Caco-2 (cell line): Measurements from ENCODE around the gene TAF1B. TPM values are rescaled to one million over a fixed set of nuclear protein-coding genes. Genes with fewer than 3 reads are reported as not detected.

Source experiments
- BruUV-seq: library from RNA; stranded (reverse); fragments of 400-500 nt; replicated peaks from 2 replicates; lab custom pipeline; 2021; lab: Mats Ljungman, UMichigan
- CTCF ChIA-PET: fragments of 300-600 bp; sonication (Branson Sonifier 250); formaldehyde crosslinking; loops from one replicate; lab custom pipeline; 2022; ENCODE audit warnings: antibody characterized with exemption; lab: Charles Lee
- POLR2A ChIA-PET: fragments of 300-600 bp; sonication (Branson Sonifier 250); formaldehyde crosslinking; loops from one replicate; lab custom pipeline; 2022; ENCODE audit warnings: antibody characterized with exemption; lab: Charles Lee
- DNase-seq, 2 experiments: peaks; one replicate each; pipeline versions ENCODE4 v3.0.0 to v3.0.0-alpha.2; 2020 to 2022
- H3K27me3 ChIP-seq: replicated peaks from 2 replicates; pipeline ENCODE4 v1.6.0; 2011; ENCODE audit warnings: low read length; ENCODE audit not compliant: control insufficient read depth, insufficient read depth
- H3K36me3 ChIP-seq: 2 replicates; pipeline ENCODE4 v1.5.1; 2011; ENCODE audit warnings: low read length; ENCODE audit not compliant: control insufficient read depth, insufficient read depth
- H3K4me1 ChIP-seq: fragments of 250-450 bp; sonication (Bioruptor Pico); 2 replicates; pipeline ENCODE4 v1.5.1; 2020; ENCODE audit warnings: mild to moderate bottlenecking
- H3K4me3 ChIP-seq: 2 replicates; pipeline ENCODE4 v1.5.1; 2011; ENCODE audit warnings: low read depth, mild to moderate bottlenecking, control low read depth, low read length
- H3K9me3 ChIP-seq: fragments of 250-450 bp; sonication (Bioruptor Pico); 2 replicates; pipeline ENCODE4 v1.5.1; 2020; ENCODE audit warnings: mild to moderate bottlenecking, moderate library complexity
- H3K27ac Mint-ChIP-seq: one replicate; pipeline ENCODE4 v1.8.0; 2022; ENCODE audit warnings: mixed read lengths; ENCODE audit not compliant: unreplicated experiment
- H3K27me3 Mint-ChIP-seq: one replicate; pipeline ENCODE4 v1.8.0; 2022; ENCODE audit warnings: mixed read lengths; ENCODE audit not compliant: insufficient read depth, unreplicated experiment
- H3K36me3 Mint-ChIP-seq: one replicate; pipeline ENCODE4 v1.8.0; 2022; ENCODE audit warnings: mild to moderate bottlenecking, mixed read lengths; ENCODE audit not compliant: insufficient read depth, unreplicated experiment
- H3K4me1 Mint-ChIP-seq: one replicate; pipeline ENCODE4 v1.8.0; 2022; ENCODE audit warnings: low read depth, mixed read lengths; ENCODE audit not compliant: unreplicated experiment
- H3K4me3 Mint-ChIP-seq: one replicate; pipeline ENCODE4 v1.8.0; 2022; ENCODE audit warnings: mild to moderate bottlenecking, moderate library complexity, mixed read lengths; ENCODE audit not compliant: unreplicated experiment
- H3K9me3 Mint-ChIP-seq: one replicate; pipeline ENCODE4 v1.8.0; 2022; ENCODE audit warnings: mixed read lengths; ENCODE audit not compliant: unreplicated experiment
- intact Hi-C: fragments of 100-400 bp; cut with micrococcal nuclease; formaldehyde crosslinking; loops from one replicate; pipeline ENCODE4 v1.10.0; 2022; ENCODE audit not compliant: unreplicated experiment
- total RNA-seq: library from RNA; stranded (reverse); gene quantifications from 2 replicates; pipeline ENCODE4 v1.2.3, GENCODE V29; 2022
- TF ChIP-seq, protein P1 (sequence below), 2 experiments: fragments of 200-600 bp in 1 of 2; IDR thresholded peaks; 1 replicate in 1 of 2; 2 replicates in 1 of 2; pipeline versions ENCODE4 v1.5.1 to v1.8.0; 2011 to 2022; ENCODE audit warnings: antibody characterized with exemption in 1 of 2, control low read depth in 1 of 2, inconsistent platforms in 1 of 2, low read depth in 1 of 2, low read length in 1 of 2, mild to moderate bottlenecking in 1 of 2, moderate library complexity in 1 of 2; ENCODE audit not compliant: insufficient read depth in 1 of 2, severe bottlenecking in 1 of 2, unreplicated experiment in 1 of 2

Gene TAF1B
- total RNA-seq, 1 experiment from 2014 or later: 24.8 TPM

DNA sequence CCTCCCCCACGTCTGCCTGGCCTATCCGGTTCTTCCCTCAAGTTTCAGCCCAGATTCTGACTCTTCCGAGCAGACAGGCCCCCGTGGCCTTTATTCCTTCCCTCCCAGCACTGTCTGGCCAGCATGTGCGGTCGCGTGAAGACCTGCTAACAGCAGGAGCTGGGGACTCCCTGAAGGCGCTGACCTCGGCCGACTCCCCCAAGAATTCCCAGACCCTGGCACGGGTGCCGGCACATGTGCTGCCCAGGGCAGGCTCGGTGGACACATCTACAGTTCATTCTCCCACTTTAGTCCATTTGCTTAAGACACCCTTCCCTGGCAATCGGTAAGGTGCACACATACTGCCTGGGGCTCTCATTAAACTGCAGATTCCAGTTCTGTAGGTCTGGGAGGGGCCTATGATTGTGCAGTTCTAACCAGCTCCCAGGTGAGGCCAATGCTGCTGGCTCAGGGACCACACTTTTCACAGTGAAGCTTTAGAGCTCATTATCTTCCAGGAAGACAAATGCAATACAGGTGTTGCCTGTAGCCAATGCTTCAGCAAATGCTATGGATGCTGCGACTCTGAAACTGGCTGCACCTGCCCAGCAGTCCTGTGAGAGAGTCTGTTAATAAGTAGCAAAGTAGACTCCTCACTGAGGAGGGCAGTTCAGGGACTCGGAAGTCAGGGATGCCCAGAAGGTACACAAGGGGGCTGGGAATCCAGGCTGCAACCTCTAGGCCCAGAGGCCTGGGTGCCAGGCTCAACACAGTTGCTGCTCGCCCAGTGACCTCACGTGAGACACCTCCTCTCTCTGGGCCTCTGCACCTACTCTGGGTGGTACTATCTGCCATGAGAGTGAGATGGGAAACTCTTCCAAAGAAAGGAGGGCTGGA, 45.4 kb upstream of the TAF1B start:
- Mint-ChIP-seq H3K27ac (peak overlapping the region; percentile 53), H3K27me3 (no peaks in the 10 kb centered on the region), H3K4me1 (peaks cover 29% of the 10 kb centered on the region), H3K9me3 (no peaks in the 10 kb centered on the region), H3K36me3 (no peaks in the 10 kb centered on the region), H3K4me3 (no peak overlapping the region)
- Histone ChIP-seq H3K36me3 (no peaks in the 10 kb centered on the region), H3K27me3 (no peaks in the 10 kb centered on the region), H3K4me1 (peaks cover 45% of the 10 kb centered on the region), H3K4me3 (no peak overlapping the region), H3K9me3 (no peaks in the 10 kb centered on the region)
- CTCF ChIA-PET: interaction anchor here (0.6 to 2.3 kb wide), 5 partner anchors 28 to 416 kb away, joined by 3 to 10 read pairs (median 3); partner anchors contain the start of gene TAF1B
- intact Hi-C loops: loop anchor here (2.0 to 5.0 kb wide), 3 partner anchors 27 to 154 kb away; partner anchors contain the start of genes GRHL1 and TAF1B
- peak; percentile 30 to 66 for DNase-seq
- POLR2A ChIA-PET: no interaction called here
- TF ChIP-seq, protein P1, sequence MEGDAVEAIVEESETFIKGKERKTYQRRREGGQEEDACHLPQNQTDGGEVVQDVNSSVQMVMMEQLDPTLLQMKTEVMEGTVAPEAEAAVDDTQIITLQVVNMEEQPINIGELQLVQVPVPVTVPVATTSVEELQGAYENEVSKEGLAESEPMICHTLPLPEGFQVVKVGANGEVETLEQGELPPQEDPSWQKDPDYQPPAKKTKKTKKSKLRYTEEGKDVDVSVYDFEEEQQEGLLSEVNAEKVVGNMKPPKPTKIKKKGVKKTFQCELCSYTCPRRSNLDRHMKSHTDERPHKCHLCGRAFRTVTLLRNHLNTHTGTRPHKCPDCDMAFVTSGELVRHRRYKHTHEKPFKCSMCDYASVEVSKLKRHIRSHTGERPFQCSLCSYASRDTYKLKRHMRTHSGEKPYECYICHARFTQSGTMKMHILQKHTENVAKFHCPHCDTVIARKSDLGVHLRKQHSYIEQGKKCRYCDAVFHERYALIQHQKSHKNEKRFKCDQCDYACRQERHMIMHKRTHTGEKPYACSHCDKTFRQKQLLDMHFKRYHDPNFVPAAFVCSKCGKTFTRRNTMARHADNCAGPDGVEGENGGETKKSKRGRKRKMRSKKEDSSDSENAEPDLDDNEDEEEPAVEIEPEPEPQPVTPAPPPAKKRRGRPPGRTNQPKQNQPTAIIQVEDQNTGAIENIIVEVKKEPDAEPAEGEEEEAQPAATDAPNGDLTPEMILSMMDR (IDR thresholded peaks at IDR 0.05; ENCODE audit: insufficient read depth in 1 of 2, low read depth in 1 of 2, low read length in 1 of 2, severe bottlenecking in 1 of 2, unreplicated experiment in 1 of 2): no peak
- no TSS peak for BruUV-seq

- BruUV-seq: no TSS peak
- Mint-ChIP-seq H3K36me3 (no peaks in the 10 kb centered on the region), H3K9me3 (no peaks in the 10 kb centered on the region), H3K4me3 (peak overlapping the region; percentile 56), H3K27ac (no peak overlapping the region), H3K27me3 (no peaks in the 10 kb centered on the region), H3K4me1 (peaks cover 29% of the 10 kb centered on the region)
- Histone ChIP-seq H3K4me1 (peaks cover 45% of the 10 kb centered on the region), H3K9me3 (no peaks in the 10 kb centered on the region), H3K4me3 (no peak overlapping the region), H3K27me3 (no peaks in the 10 kb centered on the region), H3K36me3 (no peaks in the 10 kb centered on the region)
- intact Hi-C loops: loop anchor here (1.0 to 5.0 kb wide), 5 partner anchors 28 to 249 kb away; partner anchors contain the start of genes GRHL1 and TAF1B
- no peak for DNase-seq
- CTCF ChIA-PET: interaction anchor here (0.6 to 3.0 kb wide), 11 partner anchors 9 to 1666 kb away, joined by 3 to 21 read pairs (median 4); partner anchors contain the start of gene TAF1B
- POLR2A ChIA-PET: interaction anchor here (0.5 kb wide), 1 partner anchor 234 kb away, joined by 3 read pairs; no protein-coding TSS in a partner anchor
- TF ChIP-seq, protein P1 (IDR thresholded peaks at IDR 0.05; ENCODE audit: insufficient read depth in 1 of 2, low read depth in 1 of 2, low read length in 1 of 2, severe bottlenecking in 1 of 2, unreplicated experiment in 1 of 2): no peak
Measured at GRCh38 chr2:9799011-9799596, 44.2 kb upstream of the TAF1B start.
